ENCODE results near the gene DDX10.

Gene DDX10

GRCh38 chr11:108973402-108974162 lies 308.7 kb downstream of the DDX10 start:
- no peaks in the 10 kb centered on the region for H3K4me1 ChIP-seq (ENCODE audit: insufficient read depth, low read length)
- H3K27ac ChIP-seq (ENCODE audit: low read depth, low read length) = no peak overlapping the region
- H3K9ac ChIP-seq (ENCODE audit: low read length) = no peak overlapping the region
- H3K9me3 ChIP-seq (ENCODE audit: low read length) = no peaks in the 10 kb centered on the region
- H3K27me3 ChIP-seq (ENCODE audit: control insufficient read depth in 1 of 2, insufficient read depth in 2 of 2, low read length in 2 of 2) = no peaks in the 10 kb centered on the region
- no peak overlapping the region for H3K4me3 ChIP-seq (ENCODE audit: low read depth in 1 of 2, low read length in 2 of 2)
- no peaks in the 10 kb centered on the region for H3K36me3 ChIP-seq (ENCODE audit: insufficient read depth, low read length)

GRCh38 chr11:108975026-108975425 lies 310.2 kb downstream of the DDX10 start:
- H3K4me3 ChIP-seq (ENCODE audit: low read depth in 1 of 2, low read length in 2 of 2) = no peak overlapping the region
- H3K9me3 ChIP-seq (ENCODE audit: low read length) = no peaks in the 10 kb centered on the region
- H3K4me1 ChIP-seq (ENCODE audit: insufficient read depth, low read length) = no peaks in the 10 kb centered on the region
- no peaks in the 10 kb centered on the region for H3K36me3 ChIP-seq (ENCODE audit: insufficient read depth, low read length)
- no peaks in the 10 kb centered on the region for H3K27me3 ChIP-seq (ENCODE audit: control insufficient read depth in 1 of 2, insufficient read depth in 2 of 2, low read length in 2 of 2)
- no peak overlapping the region for H3K9ac ChIP-seq (ENCODE audit: low read length)
- H3K27ac ChIP-seq (ENCODE audit: low read depth, low read length) = no peak overlapping the region

- no peak overlapping the region for H3K9ac ChIP-seq (ENCODE audit: low read length)
- H3K27ac ChIP-seq (ENCODE audit: low read depth, low read length) = no peak overlapping the region
- no peaks in the 10 kb centered on the region for H3K36me3 ChIP-seq (ENCODE audit: insufficient read depth, low read length)
- no peaks in the 10 kb centered on the region for H3K27me3 ChIP-seq (ENCODE audit: control insufficient read depth in 1 of 2, insufficient read depth in 2 of 2, low read length in 2 of 2)
- H3K4me3 ChIP-seq (ENCODE audit: low read depth in 1 of 2, low read length in 2 of 2) = no peak overlapping the region
- no peaks in the 10 kb centered on the region for H3K4me1 ChIP-seq (ENCODE audit: insufficient read depth, low read length)
- H3K9me3 ChIP-seq (ENCODE audit: low read length) = no peaks in the 10 kb centered on the region
Measured at GRCh38 chr11:108975641-108976071, 310.8 kb downstream of the DDX10 start.

- no peaks in the 10 kb centered on the region for H3K27me3 ChIP-seq (ENCODE audit: control insufficient read depth in 1 of 2, insufficient read depth in 2 of 2, low read length in 2 of 2)
- H3K27ac ChIP-seq (ENCODE audit: low read depth, low read length) = no peak overlapping the region
- no peaks in the 10 kb centered on the region for H3K9me3 ChIP-seq (ENCODE audit: low read length)
- no peaks in the 10 kb centered on the region for H3K36me3 ChIP-seq (ENCODE audit: insufficient read depth, low read length)
- H3K4me1 ChIP-seq (ENCODE audit: insufficient read depth, low read length) = no peaks in the 10 kb centered on the region
- no peak overlapping the region for H3K4me3 ChIP-seq (ENCODE audit: low read depth in 1 of 2, low read length in 2 of 2)
- no peak overlapping the region for H3K9ac ChIP-seq (ENCODE audit: low read length)
Measured at GRCh38 chr11:108983636-108984420, 319.0 kb downstream of the DDX10 start.

GRCh38 chr11:108984523-108984922 lies 319.7 kb downstream of the DDX10 start:
- no peaks in the 10 kb centered on the region for H3K9me3 ChIP-seq (ENCODE audit: low read length)
- H3K4me1 ChIP-seq (ENCODE audit: insufficient read depth, low read length) = no peaks in the 10 kb centered on the region
- H3K4me3 ChIP-seq (ENCODE audit: low read depth in 1 of 2, low read length in 2 of 2) = no peak overlapping the region
- no peak overlapping the region for H3K9ac ChIP-seq (ENCODE audit: low read length)
- no peak overlapping the region for H3K27ac ChIP-seq (ENCODE audit: low read depth, low read length)
- H3K36me3 ChIP-seq (ENCODE audit: insufficient read depth, low read length) = no peaks in the 10 kb centered on the region
- no peaks in the 10 kb centered on the region for H3K27me3 ChIP-seq (ENCODE audit: control insufficient read depth in 1 of 2, insufficient read depth in 2 of 2, low read length in 2 of 2)

- no peaks in the 10 kb centered on the region for H3K9me3 ChIP-seq (ENCODE audit: low read length)
- H3K9ac ChIP-seq (ENCODE audit: low read length) = no peak overlapping the region
- H3K27ac ChIP-seq (ENCODE audit: low read depth, low read length) = no peak overlapping the region
- no peak overlapping the region for H3K4me3 ChIP-seq (ENCODE audit: low read depth in 1 of 2, low read length in 2 of 2)
- H3K27me3 ChIP-seq (ENCODE audit: control insufficient read depth in 1 of 2, insufficient read depth in 2 of 2, low read length in 2 of 2) = no peaks in the 10 kb centered on the region
- H3K36me3 ChIP-seq (ENCODE audit: insufficient read depth, low read length) = no peaks in the 10 kb centered on the region
- H3K4me1 ChIP-seq (ENCODE audit: insufficient read depth, low read length) = no peaks in the 10 kb centered on the region
Measured at GRCh38 chr11:108985236-108985944, 320.5 kb downstream of the DDX10 start.

GRCh38 chr11:108985945-108986279 lies 321.0 kb downstream of the DDX10 start:
- H3K27me3 ChIP-seq (ENCODE audit: control insufficient read depth in 1 of 2, insufficient read depth in 2 of 2, low read length in 2 of 2) = no peaks in the 10 kb centered on the region
- no peak overlapping the region for H3K4me3 ChIP-seq (ENCODE audit: low read depth in 1 of 2, low read length in 2 of 2)
- H3K9me3 ChIP-seq (ENCODE audit: low read length) = no peaks in the 10 kb centered on the region
- no peak overlapping the region for H3K27ac ChIP-seq (ENCODE audit: low read depth, low read length)
- H3K9ac ChIP-seq (ENCODE audit: low read length) = no peak overlapping the region
- H3K4me1 ChIP-seq (ENCODE audit: insufficient read depth, low read length) = no peaks in the 10 kb centered on the region
- no peaks in the 10 kb centered on the region for H3K36me3 ChIP-seq (ENCODE audit: insufficient read depth, low read length)

Measured in muscle layer of colon (tissue), 2 donors.